Measurements from ENCODE around the gene CHD6. TPM values are rescaled to one million over a fixed set of nuclear protein-coding genes. Genes with fewer than 3 reads are reported as not detected.

Gene CHD6
- total RNA-seq, 2 experiments from 2014 or later = 26.9 to 45.7 TPM

DNA sequence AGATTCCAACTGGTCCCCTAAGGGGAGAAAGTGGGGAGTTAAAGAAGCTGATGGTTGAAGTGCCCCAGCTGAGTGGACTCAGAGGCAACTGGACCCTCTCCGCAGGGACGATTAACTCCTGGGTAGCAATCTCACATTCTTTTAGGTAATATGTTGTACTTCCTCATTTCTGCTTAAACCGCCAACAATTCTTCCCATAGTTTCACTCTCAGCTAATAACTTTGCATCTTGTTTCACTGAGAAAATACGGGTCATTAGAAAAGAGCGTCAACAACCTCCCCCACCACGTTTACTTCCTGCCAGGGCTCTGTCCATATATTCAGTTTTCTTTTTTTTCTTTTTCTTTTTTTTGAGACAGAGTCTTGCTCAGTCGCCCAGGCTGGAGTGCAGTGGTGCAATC is 39.5 kb upstream of the CHD6 start:
- POLR2A ChIA-PET = interaction anchor here (1.2 kb wide), 1 partner anchor 9 kb away, joined by 3 read pairs; no protein-coding TSS in a partner anchor

GRCh38 chr20:41655962-41656618 is 37.9 kb upstream of the CHD6 start:
- no peaks in the 10 kb centered on the region for H3K4me1 ChIP-seq (ENCODE audit: insufficient read depth, low read length, poor library complexity, severe bottlenecking)

More for the DNA sequence above, 39.5 kb upstream of the CHD6 start:
- no peak for TF ChIP-seq EZH2phosphoT487 (IDR thresholded peaks at IDR 0.05; ENCODE audit: borderline replicate concordance, low read depth, low read length)
- no peak for TF ChIP-seq CTCF (conservative IDR thresholded peaks at IDR 0.05; ENCODE audit: low read length)
- no TSS peak for BruUV-seq (replicated peaks)
- Histone ChIP-seq H3K27ac (ENCODE audit: low read depth, low read length, poor library complexity, severe bottlenecking) (no peak overlapping the region), H3K4me2 (ENCODE audit: low read length) (no peak overlapping the region), H3K4me3 (ENCODE audit: low read depth, low read length, poor library complexity, severe bottlenecking) (no peak overlapping the region), H2AFZ (ENCODE audit: low read length) (no peak overlapping the region), H3K79me2 (ENCODE audit: insufficient read depth, low read depth, low read length) (no peaks in the 10 kb centered on the region), H3K9me2 (ENCODE audit: insufficient read depth, low read length) (no peaks in the 10 kb centered on the region), H3K4me1 (ENCODE audit: insufficient read depth, low read length, poor library complexity, severe bottlenecking) (no peaks in the 10 kb centered on the region), H3K9me3 (ENCODE audit: low read length) (no peaks in the 10 kb centered on the region), H4K20me1 (ENCODE audit: insufficient read depth, low read length) (no peaks in the 10 kb centered on the region), H3K36me3 (ENCODE audit: insufficient read depth, low read length) (no peaks in the 10 kb centered on the region)
- intact Hi-C loops (cut with micrococcal nuclease; ENCODE audit: unreplicated experiment) = no loop called here
- DNase-seq (ENCODE audit: low spot score) = no peak
- CTCF ChIA-PET (ENCODE audit: unreplicated experiment) = no interaction called here

GRCh38 chr20:41654884-41655283 is 36.7 kb upstream of the CHD6 start:
- H3K36me3 ChIP-seq (ENCODE audit: insufficient read depth, low read length) = no peaks in the 10 kb centered on the region
- H3K4me3 ChIP-seq (ENCODE audit: low read depth, low read length, poor library complexity, severe bottlenecking) = no peak overlapping the region
- no peak overlapping the region for H3K4me2 ChIP-seq (ENCODE audit: low read length)
- H3K79me2 ChIP-seq (ENCODE audit: insufficient read depth, low read depth, low read length) = no peaks in the 10 kb centered on the region
- ChIA-PET CTCF (ENCODE audit: unreplicated experiment) (no interaction called here), POLR2A (no interaction called here)
- no peaks in the 10 kb centered on the region for H4K20me1 ChIP-seq (ENCODE audit: insufficient read depth, low read length)
- H3K4me1 ChIP-seq (ENCODE audit: insufficient read depth, low read length, poor library complexity, severe bottlenecking) = peaks cover 7% of the 10 kb centered on the region
- no peak overlapping the region for H3K27ac ChIP-seq (ENCODE audit: low read depth, low read length, poor library complexity, severe bottlenecking)
- H3K9me3 ChIP-seq (ENCODE audit: low read length) = no peaks in the 10 kb centered on the region
- H3K9me2 ChIP-seq (ENCODE audit: insufficient read depth, low read length) = no peaks in the 10 kb centered on the region
- no TSS peak for BruUV-seq (replicated peaks)
- intact Hi-C loops (cut with micrococcal nuclease; ENCODE audit: unreplicated experiment) = no loop called here
- no peak overlapping the region for H2AFZ ChIP-seq (ENCODE audit: low read length)
- no peak for DNase-seq (ENCODE audit: low spot score)
- TF ChIP-seq CTCF (conservative IDR thresholded peaks at IDR 0.05; ENCODE audit: low read length) = no peak
- no peak for TF ChIP-seq EZH2phosphoT487 (IDR thresholded peaks at IDR 0.05; ENCODE audit: borderline replicate concordance, low read depth, low read length)

More at GRCh38 chr20:41655962-41656618, 37.9 kb upstream of the CHD6 start:
- no peak for TF ChIP-seq EZH2phosphoT487 (IDR thresholded peaks at IDR 0.05; ENCODE audit: borderline replicate concordance, low read depth, low read length)
- intact Hi-C loops (cut with micrococcal nuclease; ENCODE audit: unreplicated experiment) = no loop called here
- Histone ChIP-seq H3K36me3 (ENCODE audit: insufficient read depth, low read length) (no peaks in the 10 kb centered on the region), H4K20me1 (ENCODE audit: insufficient read depth, low read length) (no peaks in the 10 kb centered on the region), H3K27ac (ENCODE audit: low read depth, low read length, poor library complexity, severe bottlenecking) (no peak overlapping the region), H3K4me3 (ENCODE audit: low read depth, low read length, poor library complexity, severe bottlenecking) (no peak overlapping the region), H2AFZ (ENCODE audit: low read length) (no peak overlapping the region), H3K79me2 (ENCODE audit: insufficient read depth, low read depth, low read length) (no peaks in the 10 kb centered on the region), H3K9me2 (ENCODE audit: insufficient read depth, low read length) (no peaks in the 10 kb centered on the region), H3K4me2 (ENCODE audit: low read length) (no peak overlapping the region), H3K9me3 (ENCODE audit: low read length) (no peaks in the 10 kb centered on the region)
- ChIA-PET POLR2A (no interaction called here), CTCF (ENCODE audit: unreplicated experiment) (no interaction called here)
- DNase-seq (ENCODE audit: low spot score) = no peak
- BruUV-seq (replicated peaks) = no TSS peak

Data from OCI-LY7 (cell line).